Smooth muscle cell (in vitro differentiated cells): ENCODE results near the gene ADARB1. TPM values are rescaled to one million over a fixed set of nuclear protein-coding genes. Genes with fewer than 3 reads are reported as not detected.

ENCODE experiments used
- DNase-seq: peaks from one replicate; lab custom pipeline; 2025; ENCODE audit not compliant: unreplicated experiment; lab: John Stamatoyannopoulos, UW
- H2AFZ ChIP-seq: fragments of 200-600 bp; sonication (generic); 2 replicates; pipeline ENCODE4 v1.6.0; 2016; ENCODE audit warnings: antibody characterized with exemption, low read depth, mild to moderate bottlenecking
- H3F3A ChIP-seq: fragments of 200-600 bp; sonication (generic); 2 replicates; pipeline ENCODE4 v1.6.0; 2017; ENCODE audit warnings: antibody characterized with exemption, low read depth
- H3K27ac ChIP-seq: fragments of 200-600 bp; sonication (generic); 2 replicates; pipeline ENCODE4 v1.5.1; 2016; ENCODE audit warnings: low read depth, mild to moderate bottlenecking
- H3K27me3 ChIP-seq: fragments of 200-600 bp; sonication (generic); 2 replicates; pipeline ENCODE4 v1.6.1; 2016; ENCODE audit warnings: low read depth, mild to moderate bottlenecking
- H3K36me3 ChIP-seq: fragments of 200-600 bp; sonication (generic); 2 replicates; pipeline ENCODE4 v1.5.1; 2016; ENCODE audit warnings: low read depth
- H3K4me1 ChIP-seq: fragments of 200-600 bp; sonication (generic); 2 replicates; pipeline ENCODE4 v1.5.1; 2016; ENCODE audit warnings: low read depth
- H3K4me2 ChIP-seq: fragments of 200-600 bp; sonication (generic); 2 replicates; pipeline ENCODE4 v1.6.0; 2016; ENCODE audit warnings: mild to moderate bottlenecking
- H3K4me3 ChIP-seq: fragments of 200-600 bp; sonication (generic); 2 replicates; pipeline ENCODE4 v1.5.1; 2016; ENCODE audit warnings: mild to moderate bottlenecking
- H3K79me2 ChIP-seq: fragments of 200-600 bp; sonication (generic); 2 replicates; pipeline ENCODE4 v1.6.0; 2016; ENCODE audit warnings: low read depth, mild to moderate bottlenecking
- H3K9ac ChIP-seq: fragments of 200-600 bp; sonication (generic); 2 replicates; pipeline ENCODE4 v1.6.0; 2016; ENCODE audit warnings: low read depth
- H3K9me3 ChIP-seq: fragments of 200-600 bp; sonication (generic); replicated peaks from 2 replicates; pipeline ENCODE4 v1.5.1; 2016; ENCODE audit warnings: low read depth
- H4K20me1 ChIP-seq: fragments of 200-600 bp; sonication (generic); 2 replicates; pipeline ENCODE4 v1.6.0; 2016; ENCODE audit warnings: low read depth
- CTCF ChIP-seq: fragments of 200-600 bp; sonication (generic); IDR thresholded peaks from 2 replicates; pipeline ENCODE4 v1.5.1; 2017; ENCODE audit warnings: borderline replicate concordance, mild to moderate bottlenecking, antibody characterized with exemption; ENCODE audit not compliant: insufficient read depth, poor library complexity, severe bottlenecking
- WGBS: methylation state at CpG from one replicate; pipeline ENCODE4 v1.1.7; 2016; ENCODE audit warnings: low lambda C conversion rate; 5-methylcytosine and 5-hydroxymethylcytosine counted together
- polyA plus RNA-seq: library from polyadenylated mRNA; unstranded; fragments of >200 nt; fragmentation: Nextera tagmentation; extraction: Ambion mirVana; gene quantifications from 2 replicates; pipeline ENCODE4 v1.2.1, GENCODE V29; 2016
- total RNA-seq: library from RNA; depleted of rRNA; stranded (reverse); fragments of >200 nt; gene quantifications from 2 replicates; pipeline ENCODE4 v1.2.3, GENCODE V29; 2014

ADARB1 gene
- total and polyA plus RNA-seq, 2 experiments from 2014 or later, result 25.6 to 28.9 TPM

GRCh38 chr21:45263534-45263933 lies 189.2 kb downstream of the ADARB1 start:
- Histone ChIP-seq H3K9me3 (no peaks in the 10 kb centered on the region), H3K36me3 (no peaks in the 10 kb centered on the region), H3K27me3 (no peaks in the 10 kb centered on the region), H3K4me3 (no peak overlapping the region), H3K27ac (no peak overlapping the region), H3K9ac (no peak overlapping the region), H3F3A (peaks cover 4% of the 10 kb centered on the region), H3K4me2 (no peak overlapping the region), H4K20me1 (peaks cover 45% of the 10 kb centered on the region), H3K4me1 (no peaks in the 10 kb centered on the region), H3K79me2 (no peaks in the 10 kb centered on the region), H2AFZ (no peak overlapping the region)
- 97% methylated on average over 6 of the region's 6 CpGs for WGBS
- no peak for DNase-seq
- no peak for TF ChIP-seq CTCF

- Histone ChIP-seq H3K4me2 (no peak overlapping the region), H4K20me1 (peaks cover 45% of the 10 kb centered on the region), H2AFZ (no peak overlapping the region), H3K36me3 (no peaks in the 10 kb centered on the region), H3F3A (peaks cover 4% of the 10 kb centered on the region), H3K27me3 (no peaks in the 10 kb centered on the region), H3K79me2 (no peaks in the 10 kb centered on the region), H3K9ac (no peak overlapping the region), H3K4me3 (no peak overlapping the region), H3K4me1 (no peaks in the 10 kb centered on the region), H3K9me3 (no peaks in the 10 kb centered on the region), H3K27ac (no peak overlapping the region)
- no peak for TF ChIP-seq CTCF
- DNase-seq, result no peak
- WGBS, result 95% methylated on average over 14 of the region's 23 CpGs
Observed at GRCh38 chr21:45264146-45264911, 189.9 kb downstream of the ADARB1 start.

GRCh38 chr21:45264912-45265515 lies 190.6 kb downstream of the ADARB1 start:
- no peak overlapping the region for H2AFZ ChIP-seq
- H3K9ac ChIP-seq, result no peak overlapping the region
- no peak overlapping the region for H3K4me3 ChIP-seq
- H4K20me1 ChIP-seq, result peaks cover 50% of the 10 kb centered on the region
- H3K27me3 ChIP-seq, result no peaks in the 10 kb centered on the region
- no peak for DNase-seq
- no peak overlapping the region for H3K4me2 ChIP-seq
- no peak overlapping the region for H3K27ac ChIP-seq
- no peaks in the 10 kb centered on the region for H3K36me3 ChIP-seq
- peaks cover 4% of the 10 kb centered on the region for H3F3A ChIP-seq
- WGBS, result 97% methylated on average over 34 of the region's 34 CpGs
- H3K79me2 ChIP-seq, result peaks cover 3% of the 10 kb centered on the region
- no peak for TF ChIP-seq CTCF
- H3K4me1 ChIP-seq, result no peaks in the 10 kb centered on the region
- H3K9me3 ChIP-seq, result no peaks in the 10 kb centered on the region
